Prostate gland (tissue), 2 donors: Measurements from ENCODE around the gene TFPI.

Experiments
- CTCF ChIP-seq, 4 experiments: fragments of 200-600 bp in 2 of 4; fragments of 450-650 bp in 2 of 4; sonication (generic) in 2 of 4; IDR thresholded peaks; 1 replicate in 3 of 4; 2 replicates in 1 of 4; pipeline ENCODE4 v1.5.1; 2016 to 2019; ENCODE audit warnings: antibody characterized with exemption in 4 of 4, mild to moderate bottlenecking in 2 of 4, moderate library complexity in 2 of 4
- POLR2A ChIP-seq: fragments of 450-650 bp; IDR thresholded peaks from one replicate; pipeline ENCODE4 v1.6.1; 2016; ENCODE audit warnings: antibody characterized with exemption, mild to moderate bottlenecking
- POLR2AphosphoS5 ChIP-seq: sonication (generic); formaldehyde crosslinking; IDR thresholded peaks from one replicate; pipeline ENCODE4 v1.6.1; 2017; ENCODE audit warnings: antibody characterized with exemption

GRCh38 chr2:187429989-187430388, 124.2 kb downstream of the TFPI start:
- no peak for TF ChIP-seq CTCF (IDR thresholded peaks at IDR 0.05)
- no peak for TF ChIP-seq POLR2A
- TF ChIP-seq POLR2AphosphoS5: no peak
